Regular cardiac myocyte (primary cell): ENCODE data around the gene GALNT12. TPM values are rescaled to one million over a fixed set of nuclear protein-coding genes. Genes with fewer than 3 reads are reported as not detected.

Experiments
- total RNA-seq: library from RNA; depleted of rRNA; stranded (reverse); fragments of >200 nt; gene quantifications from 2 replicates; pipeline ENCODE4 v1.2.3, GENCODE V29; 2014

The GALNT12 gene
- total RNA-seq = 9.6 and 30.2 TPM in 2 replicates

GRCh38 chr9:98807070-98807813, at the start of gene GALNT12:
Gene GALNT12 (plus strand): TSS chr9:98807670. CDS start chr9:98807699, 29 bp downstream.

GRCh38 chr9:98796364-98797101, 10.9 kb upstream of the GALNT12 start, which contains the start of gene ANKS6:
Gene ANKS6 (minus strand): TSS chr9:98796555. CDS start chr9:98796491, 64 bp downstream.

Other genes starting within 250 kb of the GALNT12 start
- 0.56 and 8.8 TPM in 2 replicates for gene GABBR2, start 98.7 kb upstream of the GALNT12 start, total RNA-seq
- gene ANKS6, start 11.1 kb upstream of the GALNT12 start, total RNA-seq = 10.4 and 14.1 TPM in 2 replicates
- gene COL15A1, start 136.2 kb downstream of the GALNT12 start, total RNA-seq = 5.9 and 122 TPM in 2 replicates